Measurements from ENCODE around the gene SLIT1. TPM values are rescaled to one million over a fixed set of nuclear protein-coding genes. Genes with fewer than 3 reads are reported as not detected.

The SLIT1 gene
- total RNA-seq, 2 donors from 2014 or later, result 0.14 to 0.35 TPM

- Histone ChIP-seq H3K4me1 (ENCODE audit: control insufficient read depth in 1 of 2, low read depth in 2 of 2) (no peaks in the 10 kb centered on the region), H3K9me3 (no peaks in the 10 kb centered on the region), H3K36me3 (no peaks in the 10 kb centered on the region), H3K4me3 (no peak overlapping the region), H3K27me3 (replicated peaks; ENCODE audit: insufficient read depth) (no peaks in the 10 kb centered on the region), H3K27ac (no peak overlapping the region)
- TF ChIP-seq, protein P1, sequence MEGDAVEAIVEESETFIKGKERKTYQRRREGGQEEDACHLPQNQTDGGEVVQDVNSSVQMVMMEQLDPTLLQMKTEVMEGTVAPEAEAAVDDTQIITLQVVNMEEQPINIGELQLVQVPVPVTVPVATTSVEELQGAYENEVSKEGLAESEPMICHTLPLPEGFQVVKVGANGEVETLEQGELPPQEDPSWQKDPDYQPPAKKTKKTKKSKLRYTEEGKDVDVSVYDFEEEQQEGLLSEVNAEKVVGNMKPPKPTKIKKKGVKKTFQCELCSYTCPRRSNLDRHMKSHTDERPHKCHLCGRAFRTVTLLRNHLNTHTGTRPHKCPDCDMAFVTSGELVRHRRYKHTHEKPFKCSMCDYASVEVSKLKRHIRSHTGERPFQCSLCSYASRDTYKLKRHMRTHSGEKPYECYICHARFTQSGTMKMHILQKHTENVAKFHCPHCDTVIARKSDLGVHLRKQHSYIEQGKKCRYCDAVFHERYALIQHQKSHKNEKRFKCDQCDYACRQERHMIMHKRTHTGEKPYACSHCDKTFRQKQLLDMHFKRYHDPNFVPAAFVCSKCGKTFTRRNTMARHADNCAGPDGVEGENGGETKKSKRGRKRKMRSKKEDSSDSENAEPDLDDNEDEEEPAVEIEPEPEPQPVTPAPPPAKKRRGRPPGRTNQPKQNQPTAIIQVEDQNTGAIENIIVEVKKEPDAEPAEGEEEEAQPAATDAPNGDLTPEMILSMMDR (IDR thresholded peaks at IDR 0.05), result no peak
- no peak for ATAC-seq (ENCODE audit: insufficient number of reproducible peaks, low FRiP score, low read depth)
- DNase-seq (ENCODE audit: low spot score), result no peak
These were observed 35.1 kb downstream of the SLIT1 start for GRCh38 chr10:97150616-97151015.

- Histone ChIP-seq H3K9me3 (no peaks in the 10 kb centered on the region), H3K27me3 (replicated peaks; ENCODE audit: insufficient read depth) (no peaks in the 10 kb centered on the region), H3K4me1 (ENCODE audit: control insufficient read depth in 1 of 2, low read depth in 2 of 2) (no peaks in the 10 kb centered on the region), H3K4me3 (no peak overlapping the region), H3K27ac (no peak overlapping the region), H3K36me3 (no peaks in the 10 kb centered on the region)
- no peak for DNase-seq (ENCODE audit: low spot score)
- TF ChIP-seq, protein P1 (IDR thresholded peaks at IDR 0.05), result no peak
- no peak for ATAC-seq (ENCODE audit: insufficient number of reproducible peaks, low FRiP score, low read depth)
These were observed 35.7 kb downstream of the SLIT1 start for GRCh38 chr10:97150013-97150595.

DNA sequence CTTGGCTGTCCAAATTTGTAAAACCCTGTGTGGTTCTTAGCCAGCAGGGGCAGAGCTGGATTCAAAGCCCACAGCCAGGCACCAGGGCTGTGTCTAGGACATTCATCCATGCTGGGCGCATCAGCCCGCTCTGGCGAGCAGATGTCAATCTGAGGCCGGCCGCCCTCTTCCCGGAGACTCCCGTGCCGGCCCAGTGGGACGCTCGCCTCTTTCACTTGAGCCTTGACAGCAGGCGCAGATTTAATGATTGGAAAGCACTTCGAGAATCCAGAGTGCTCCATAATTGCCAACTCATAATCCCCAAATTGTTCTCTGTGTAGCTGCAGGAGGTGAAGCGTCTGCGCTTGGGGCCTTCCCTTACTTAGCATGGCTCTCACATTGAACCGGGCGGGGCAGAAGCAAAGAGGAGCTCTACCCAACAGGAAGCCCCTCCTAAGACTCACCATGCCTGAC, 36.7 kb downstream of the SLIT1 start:
- Histone ChIP-seq H3K9me3 (no peaks in the 10 kb centered on the region), H3K27me3 (replicated peaks; ENCODE audit: insufficient read depth) (no peaks in the 10 kb centered on the region), H3K27ac (no peak overlapping the region), H3K36me3 (no peaks in the 10 kb centered on the region), H3K4me3 (no peak overlapping the region), H3K4me1 (ENCODE audit: control insufficient read depth in 1 of 2, low read depth in 2 of 2) (no peaks in the 10 kb centered on the region)
- DNase-seq (ENCODE audit: low spot score) (no peak), ATAC-seq (ENCODE audit: insufficient number of reproducible peaks, low FRiP score, low read depth) (no peak)
- TF ChIP-seq, protein P1 (IDR thresholded peaks at IDR 0.05), result no peak

GRCh38 chr10:97144297-97144696, 41.5 kb downstream of the SLIT1 start:
- DNase-seq (ENCODE audit: low spot score) (no peak), ATAC-seq (ENCODE audit: insufficient number of reproducible peaks, low FRiP score, low read depth) (no peak)
- H3K36me3 ChIP-seq, result no peaks in the 10 kb centered on the region
- TF ChIP-seq, protein P1 (IDR thresholded peaks at IDR 0.05), result no peak
- H3K4me3 ChIP-seq, result no peak overlapping the region
- H3K4me1 ChIP-seq (ENCODE audit: control insufficient read depth in 1 of 2, low read depth in 2 of 2), result no peaks in the 10 kb centered on the region
- no peak overlapping the region for H3K27ac ChIP-seq
- no peaks in the 10 kb centered on the region for H3K9me3 ChIP-seq
- no peaks in the 10 kb centered on the region for H3K27me3 ChIP-seq (replicated peaks; ENCODE audit: insufficient read depth)

- H3K4me3 ChIP-seq, result no peak overlapping the region
These were observed 42.9 kb downstream of the SLIT1 start for GRCh38 chr10:97142834-97143233.

More at GRCh38 chr10:97142834-97143233, 42.9 kb downstream of the SLIT1 start:
- H3K36me3 ChIP-seq, result no peaks in the 10 kb centered on the region
- H3K27ac ChIP-seq, result no peak overlapping the region
- TF ChIP-seq, protein P1 (IDR thresholded peaks at IDR 0.05), result no peak
- ATAC-seq (ENCODE audit: insufficient number of reproducible peaks, low FRiP score, low read depth) (no peak), DNase-seq (ENCODE audit: low spot score) (no peak)
- H3K9me3 ChIP-seq, result no peaks in the 10 kb centered on the region
- H3K4me1 ChIP-seq (ENCODE audit: control insufficient read depth in 1 of 2, low read depth in 2 of 2), result no peaks in the 10 kb centered on the region
- no peaks in the 10 kb centered on the region for H3K27me3 ChIP-seq (replicated peaks; ENCODE audit: insufficient read depth)
